A549 (cell line): ENCODE measurements around the gene ATP6V0A1. TPM values are rescaled to one million over a fixed set of nuclear protein-coding genes. Genes with fewer than 3 reads are reported as not detected.

ENCODE experiments used
- ATAC-seq, 2 experiments: fragments of 200-7000 bp in 1 of 2; fragments of >200 bp in 1 of 2; cut with Nextera tagmentation in 1 of 2; cut with Tn5 transposase in 1 of 2; 3 replicates each; pipeline versions ENCODE4 v1.8.0 to v1.9.1; 2018 to 2020; ENCODE audit warnings: mild to moderate bottlenecking in 1 of 2, moderate library complexity in 1 of 2
- CTCF ChIA-PET: fragments of 300-600 bp; sonication (Branson Sonifier 250); formaldehyde crosslinking; extraction: SDS; loops from one replicate; lab custom pipeline; 2021; ENCODE audit warnings: antibody characterized with exemption, inconsistent platforms; lab: Yijun Ruan, JAX
- POLR2A ChIA-PET: fragments of 350-600 bp; formaldehyde crosslinking; extraction: SDS; loops from one replicate; lab custom pipeline; 2021; ENCODE audit warnings: antibody characterized with exemption, inconsistent platforms; lab: Yijun Ruan, JAX
- DNase-seq, 2 experiments: peaks; one replicate each; pipeline versions ENCODE4 v3.0.0 to v3.0.0-alpha.2; 2011 to 2016; ENCODE audit warnings: low read depth in 1 of 2, low spot score in 1 of 2
- FAIRE-seq: peaks from 2 replicates; lab custom pipeline; 2011; peaks lifted over from hg19 to GRCh38; lab: Jason Lieb, UNC
- H3K27ac ChIP-seq, 2 experiments: fragments of >200 bp; sonication (Bioruptor Twin); formaldehyde crosslinking; 3 replicates each; pipeline ENCODE4 v1.5.1; 2016 to 2017
- H3K4me1 ChIP-seq: fragments of >200 bp; sonication (Bioruptor Twin); formaldehyde crosslinking; 3 replicates; pipeline ENCODE4 v1.6.1; 2016
- H3K4me2 ChIP-seq: fragments of >200 bp; sonication (Bioruptor Twin); formaldehyde crosslinking; 3 replicates; pipeline ENCODE4 v1.6.1; 2016
- H3K4me3 ChIP-seq: fragments of >200 bp; sonication (Bioruptor Twin); formaldehyde crosslinking; 3 replicates; pipeline ENCODE4 v1.5.1; 2016
- H3K9me3 ChIP-seq: fragments of >200 bp; sonication (Bioruptor Twin); formaldehyde crosslinking; 3 replicates; pipeline ENCODE4 v1.6.1; 2016
- CBX8 ChIP-seq: fragments of 200-600 bp; sonication (generic); IDR thresholded peaks from 2 replicates; pipeline ENCODE4 v1.6.1; 2016
- CEBPB ChIP-seq, 2 experiments: fragments of >200 bp in 1 of 2; sonication (Bioruptor Twin) in 1 of 2; formaldehyde crosslinking in 1 of 2; IDR thresholded peaks; 2 replicates each; pipeline ENCODE4 v1.6.1; 2012 to 2016
- ELK1 ChIP-seq: fragments of 150-350 bp; IDR thresholded peaks from 2 replicates; pipeline ENCODE4 v1.6.1; 2014; ENCODE audit warnings: low read depth, mild to moderate bottlenecking, low read length
- EP300 ChIP-seq, 2 experiments: fragments of >200 bp; sonication (Bioruptor Twin); formaldehyde crosslinking; IDR thresholded peaks; 2 replicates in 1 of 2; 3 replicates in 1 of 2; pipeline ENCODE4 v1.6.1; 2016 to 2017
- FOSB ChIP-seq: fragments of 250-450 bp; sonication (Bioruptor Pico); IDR thresholded peaks from 2 replicates; pipeline ENCODE4 v1.5.0; 2020; ENCODE audit warnings: mild to moderate bottlenecking, moderate library complexity
- FOXS1 ChIP-seq: fragments of 250-450 bp; sonication (Bioruptor Pico); IDR thresholded peaks from 2 replicates; pipeline ENCODE4 v1.5.0; 2020; ENCODE audit warnings: mild to moderate bottlenecking, moderate library complexity
- JUNB ChIP-seq: fragments of >200 bp; sonication (Bioruptor Twin); formaldehyde crosslinking; IDR thresholded peaks from 2 replicates; pipeline ENCODE4 v1.6.1; 2016
- MAFK ChIP-seq: fragments of 450-650 bp; IDR thresholded peaks from 2 replicates; pipeline ENCODE4 v1.6.1; 2014; ENCODE audit not compliant: partially characterized antibody
- MYC ChIP-seq: IDR thresholded peaks from 2 replicates; pipeline ENCODE4 v1.6.1; 2012; ENCODE audit warnings: mild to moderate bottlenecking, inconsistent platforms, low read length, improper control_type of control experiment, borderline replicate concordance
- PBX3 ChIP-seq: IDR thresholded peaks from 2 replicates; pipeline ENCODE4 v1.6.1; 2012
- PHF8 ChIP-seq: fragments of 200-600 bp; sonication (generic); IDR thresholded peaks from 2 replicates; pipeline ENCODE4 v1.6.1; 2016; ENCODE audit warnings: low read depth, mild to moderate bottlenecking, antibody characterized with exemption, moderate library complexity, borderline replicate concordance
- POLR2A ChIP-seq: IDR thresholded peaks from 2 replicates; pipeline ENCODE4 v1.6.1; 2012; ENCODE audit warnings: mild to moderate bottlenecking, low read length
- POLR2AphosphoS2 ChIP-seq: conservative IDR thresholded peaks from 2 replicates; pipeline ENCODE4 v1.6.1; 2012; ENCODE audit warnings: low read length, improper control_type of control experiment, inconsistent platforms
- REST ChIP-seq: fragments of 200-600 bp; sonication (generic); IDR thresholded peaks from 2 replicates; pipeline ENCODE4 v1.6.1; 2016; ENCODE audit warnings: antibody characterized with exemption, mild to moderate bottlenecking, moderate library complexity
- RNF2 ChIP-seq: fragments of 200-600 bp; sonication (generic); IDR thresholded peaks from 2 replicates; pipeline ENCODE4 v1.6.1; 2016; ENCODE audit warnings: low read depth, mild to moderate bottlenecking, antibody characterized with exemption, moderate library complexity, borderline replicate concordance
- ZC3H11A ChIP-seq: fragments of 450-650 bp; IDR thresholded peaks from 2 replicates; pipeline ENCODE4 v1.6.1; 2014; ENCODE audit warnings: antibody characterized with exemption, mild to moderate bottlenecking
- ZFP36 ChIP-seq: fragments of 450-650 bp; IDR thresholded peaks from 2 replicates; pipeline ENCODE4 v1.6.1; 2014; ENCODE audit warnings: borderline replicate concordance; ENCODE audit not compliant: partially characterized antibody
- ZSCAN20 ChIP-seq: fragments of 250-450 bp; sonication (Bioruptor Pico); IDR thresholded peaks from 2 replicates; pipeline ENCODE4 v1.8.0; 2022; ENCODE audit warnings: mild to moderate bottlenecking, moderate library complexity
- WGBS: methylation state at CpG from one replicate; pipeline ENCODE4 v1.1.6; 2017; ENCODE audit errors: missing lambda C conversion rate; 5-methylcytosine and 5-hydroxymethylcytosine counted together
- polyA plus RNA-seq, 4 experiments: library from polyadenylated mRNA; depleted of rRNA in 3 of 4; stranded (reverse); fragments of >200 nt; fragmentation: RNase III in 1 of 4; extraction: RNeasy Plus Mini Kit Qiagen cat#74134 plus additional on column Dnase treatment in 1 of 4; gene quantifications; 2 replicates in 3 of 4; 3 replicates in 1 of 4; pipeline ENCODE4 v1.2.3, GENCODE V29; 2011 to 2017
- small RNA-seq, 6 experiments: library from RNA; depleted of rRNA; stranded (forward); fragments of <200 nt; gene quantifications; one replicate each; pipeline ENCODE3, GENCODE V24; 2012
- TF ChIP-seq, protein P1 (sequence below): fragments of >200 bp; sonication (Bioruptor Twin); formaldehyde crosslinking; IDR thresholded peaks from 3 replicates; pipeline ENCODE4 v1.5.1; 2016
- TF ChIP-seq, protein P2 (sequence below): fragments of >200 bp; sonication (Bioruptor Twin); formaldehyde crosslinking; IDR thresholded peaks from 3 replicates; pipeline ENCODE4 v1.6.1; 2016

ATP6V0A1 gene
- polyA plus RNA-seq, 2 of the 4 experiments (the other 2 are of a cell fraction), result 27.3 to 33.7 TPM

DNA sequence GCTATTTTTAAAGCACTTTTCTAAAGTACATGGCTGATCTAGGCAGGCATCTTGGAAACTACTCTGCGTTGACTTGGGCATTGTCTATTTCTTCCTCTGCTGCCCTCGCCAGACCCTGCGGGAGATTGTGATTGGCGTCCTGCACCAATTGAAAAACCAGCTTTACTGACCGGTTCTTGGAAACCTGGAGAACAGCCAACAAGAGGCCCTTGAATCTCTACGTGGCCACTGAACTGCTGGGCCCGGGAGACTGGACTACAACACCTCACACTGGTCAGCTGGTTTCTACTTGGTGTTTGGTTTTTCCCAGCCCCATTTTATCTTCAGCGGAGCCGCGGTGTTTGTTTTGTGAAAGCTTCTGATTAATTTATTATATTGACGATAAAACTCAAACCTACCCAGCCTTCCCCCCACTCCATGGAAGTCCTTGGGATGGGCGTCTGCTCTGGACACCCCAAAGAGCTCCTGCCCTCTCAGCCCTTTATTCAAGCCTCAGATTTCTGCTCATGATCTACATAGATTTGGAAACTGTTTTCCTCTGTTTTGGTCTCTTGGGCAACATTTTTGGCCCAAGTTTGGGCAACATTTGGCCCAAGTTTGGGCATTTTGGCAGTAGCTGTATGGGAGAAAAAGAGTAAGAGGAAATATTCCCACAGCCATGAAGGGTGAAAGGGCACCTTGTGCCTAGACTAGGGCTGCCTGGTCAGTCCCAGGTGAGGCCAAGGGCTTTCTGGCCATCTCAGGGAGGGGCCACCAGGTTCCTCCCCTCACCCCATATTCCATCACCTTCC lies 113.0 kb downstream of the ATP6V0A1 start:
- POLR2A ChIA-PET, result no interaction called here
- TF ChIP-seq, protein P1, sequence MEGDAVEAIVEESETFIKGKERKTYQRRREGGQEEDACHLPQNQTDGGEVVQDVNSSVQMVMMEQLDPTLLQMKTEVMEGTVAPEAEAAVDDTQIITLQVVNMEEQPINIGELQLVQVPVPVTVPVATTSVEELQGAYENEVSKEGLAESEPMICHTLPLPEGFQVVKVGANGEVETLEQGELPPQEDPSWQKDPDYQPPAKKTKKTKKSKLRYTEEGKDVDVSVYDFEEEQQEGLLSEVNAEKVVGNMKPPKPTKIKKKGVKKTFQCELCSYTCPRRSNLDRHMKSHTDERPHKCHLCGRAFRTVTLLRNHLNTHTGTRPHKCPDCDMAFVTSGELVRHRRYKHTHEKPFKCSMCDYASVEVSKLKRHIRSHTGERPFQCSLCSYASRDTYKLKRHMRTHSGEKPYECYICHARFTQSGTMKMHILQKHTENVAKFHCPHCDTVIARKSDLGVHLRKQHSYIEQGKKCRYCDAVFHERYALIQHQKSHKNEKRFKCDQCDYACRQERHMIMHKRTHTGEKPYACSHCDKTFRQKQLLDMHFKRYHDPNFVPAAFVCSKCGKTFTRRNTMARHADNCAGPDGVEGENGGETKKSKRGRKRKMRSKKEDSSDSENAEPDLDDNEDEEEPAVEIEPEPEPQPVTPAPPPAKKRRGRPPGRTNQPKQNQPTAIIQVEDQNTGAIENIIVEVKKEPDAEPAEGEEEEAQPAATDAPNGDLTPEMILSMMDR, result no peak
- no peak for TF ChIP-seq ZSCAN20
- TF ChIP-seq EP300 (IDR thresholded peaks at IDR 0.05), result no peak
- TF ChIP-seq MAFK, result no peak
- TF ChIP-seq POLR2AphosphoS2, result no peak
- no peak for TF ChIP-seq ELK1
- TF ChIP-seq RNF2, result no peak
- TF ChIP-seq FOSB (CRISPR knock-in tag), result no peak
- no peak for TF ChIP-seq CBX8
- no peak for TF ChIP-seq POLR2A
- no peak for TF ChIP-seq FOXS1
- no peak for TF ChIP-seq JUNB
- TF ChIP-seq MYC, result no peak
- no peak for TF ChIP-seq CEBPB (IDR thresholded peaks at IDR 0.05)
- no peak for TF ChIP-seq REST
- TF ChIP-seq ZFP36, result no peak
- no peak for TF ChIP-seq PBX3
- no peak for TF ChIP-seq PHF8
- TF ChIP-seq ZC3H11A, result no peak
- TF ChIP-seq, protein P2, sequence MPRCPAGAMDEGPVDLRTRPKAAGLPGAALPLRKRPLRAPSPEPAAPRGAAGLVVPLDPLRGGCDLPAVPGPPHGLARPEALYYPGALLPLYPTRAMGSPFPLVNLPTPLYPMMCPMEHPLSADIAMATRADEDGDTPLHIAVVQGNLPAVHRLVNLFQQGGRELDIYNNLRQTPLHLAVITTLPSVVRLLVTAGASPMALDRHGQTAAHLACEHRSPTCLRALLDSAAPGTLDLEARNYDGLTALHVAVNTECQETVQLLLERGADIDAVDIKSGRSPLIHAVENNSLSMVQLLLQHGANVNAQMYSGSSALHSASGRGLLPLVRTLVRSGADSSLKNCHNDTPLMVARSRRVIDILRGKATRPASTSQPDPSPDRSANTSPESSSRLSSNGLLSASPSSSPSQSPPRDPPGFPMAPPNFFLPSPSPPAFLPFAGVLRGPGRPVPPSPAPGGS, result no peak
- FAIRE-seq, result no peak
- Histone ChIP-seq H3K27ac (no peak overlapping the region), H3K9me3 (no peaks in the 10 kb centered on the region), H3K4me1 (peaks cover 21% of the 10 kb centered on the region), H3K4me3 (no peak overlapping the region), H3K4me2 (no peak overlapping the region)
- 88% methylated on average over 12 of the region's 12 CpGs for WGBS
- DNase-seq, result no peak
- ATAC-seq, result no peak
- CTCF ChIA-PET, result interaction anchor here (0.8 to 4.4 kb wide), 7 partner anchors 9 to 239 kb away, joined by 3 to 21 read pairs (median 3); no protein-coding TSS in a partner anchor

Small RNAs within 50 kb of the gene (small RNA-seq; reads per million reads assigned to genes)
- gene MIR548AT (0 to 3.3 (median 0) reads per million in 6 experiments), gene RNU7-97P (0 reads per million in 6 experiments)

Other genes starting within 250 kb of the ATP6V0A1 start
- gene STAT5B, start 182.5 kb upstream of the ATP6V0A1 start, polyA plus RNA-seq (2011; rRNA removed), result 37.6 and 51.7 TPM in 2 replicates
- gene STAT5B, start 182.5 kb upstream of the ATP6V0A1 start, polyA plus RNA-seq (2017; fragmentation: RNase III; extraction: RNeasy Plus Mini Kit Qiagen cat#74134 plus additional on column Dnase treatment), result 29.4 to 33.1 TPM (median 31.2 TPM) in 3 replicates
- gene STAT5A, start 170.4 kb upstream of the ATP6V0A1 start, polyA plus RNA-seq (2011; rRNA removed), result 2.2 and 3.1 TPM in 2 replicates
- 3.9 to 4.4 TPM (median 4.0 TPM) in 3 replicates for gene STAT5A, start 170.4 kb upstream of the ATP6V0A1 start, polyA plus RNA-seq (2017; fragmentation: RNase III; extraction: RNeasy Plus Mini Kit Qiagen cat#74134 plus additional on column Dnase treatment)
- 72.8 and 81.9 TPM in 2 replicates for gene STAT3, start 70.4 kb upstream of the ATP6V0A1 start, polyA plus RNA-seq (2011; rRNA removed)
- gene STAT3, start 70.4 kb upstream of the ATP6V0A1 start, polyA plus RNA-seq (2017; fragmentation: RNase III; extraction: RNeasy Plus Mini Kit Qiagen cat#74134 plus additional on column Dnase treatment), result 97.8 to 115 TPM (median 109 TPM) in 3 replicates
- gene CAVIN1, start 35.6 kb upstream of the ATP6V0A1 start, polyA plus RNA-seq (2011; rRNA removed), result 91.4 and 101 TPM in 2 replicates
- gene CAVIN1, start 35.6 kb upstream of the ATP6V0A1 start, polyA plus RNA-seq (2017; fragmentation: RNase III; extraction: RNeasy Plus Mini Kit Qiagen cat#74134 plus additional on column Dnase treatment), result 371 to 416 TPM (median 377 TPM) in 3 replicates
- 17.8 and 18.0 TPM in 2 replicates for gene NAGLU, start 77.4 kb downstream of the ATP6V0A1 start, polyA plus RNA-seq (2011; rRNA removed)
- gene NAGLU, start 77.4 kb downstream of the ATP6V0A1 start, polyA plus RNA-seq (2017; fragmentation: RNase III; extraction: RNeasy Plus Mini Kit Qiagen cat#74134 plus additional on column Dnase treatment), result 28.2 to 34.5 TPM (median 34.0 TPM) in 3 replicates
- 0.40 and 0.49 TPM in 2 replicates for gene HSD17B1, start 94.0 kb downstream of the ATP6V0A1 start, polyA plus RNA-seq (2011; rRNA removed)
- 1.2 to 1.9 TPM (median 1.5 TPM) in 3 replicates for gene HSD17B1, start 94.0 kb downstream of the ATP6V0A1 start, polyA plus RNA-seq (2017; fragmentation: RNase III; extraction: RNeasy Plus Mini Kit Qiagen cat#74134 plus additional on column Dnase treatment)
- gene COASY, start 103.3 kb downstream of the ATP6V0A1 start, polyA plus RNA-seq (2011; rRNA removed), result 65.4 and 77.5 TPM in 2 replicates
- 103 to 113 TPM (median 112 TPM) in 3 replicates for gene COASY, start 103.3 kb downstream of the ATP6V0A1 start, polyA plus RNA-seq (2017; fragmentation: RNase III; extraction: RNeasy Plus Mini Kit Qiagen cat#74134 plus additional on column Dnase treatment)
- 48.0 and 48.6 TPM in 2 replicates for gene MLX, start 108.2 kb downstream of the ATP6V0A1 start, polyA plus RNA-seq (2011; rRNA removed)
- 46.3 to 48.1 TPM (median 47.0 TPM) in 3 replicates for gene MLX, start 108.2 kb downstream of the ATP6V0A1 start, polyA plus RNA-seq (2017; fragmentation: RNase III; extraction: RNeasy Plus Mini Kit Qiagen cat#74134 plus additional on column Dnase treatment)
- gene PSMC3IP, start 118.9 kb downstream of the ATP6V0A1 start, polyA plus RNA-seq (2011; rRNA removed), result 17.8 and 26.1 TPM in 2 replicates
- 37.3 to 40.7 TPM (median 37.9 TPM) in 3 replicates for gene PSMC3IP, start 118.9 kb downstream of the ATP6V0A1 start, polyA plus RNA-seq (2017; fragmentation: RNase III; extraction: RNeasy Plus Mini Kit Qiagen cat#74134 plus additional on column Dnase treatment)
- gene RETREG3, start 150.5 kb downstream of the ATP6V0A1 start, polyA plus RNA-seq (2011; rRNA removed), result 28.3 and 45.9 TPM in 2 replicates
- 19.4 to 24.2 TPM (median 22.6 TPM) in 3 replicates for gene RETREG3, start 150.5 kb downstream of the ATP6V0A1 start, polyA plus RNA-seq (2017; fragmentation: RNase III; extraction: RNeasy Plus Mini Kit Qiagen cat#74134 plus additional on column Dnase treatment)
- 73.3 and 79.3 TPM in 2 replicates for gene TUBG1, start 150.8 kb downstream of the ATP6V0A1 start, polyA plus RNA-seq (2011; rRNA removed)
- gene TUBG1, start 150.8 kb downstream of the ATP6V0A1 start, polyA plus RNA-seq (2017; fragmentation: RNase III; extraction: RNeasy Plus Mini Kit Qiagen cat#74134 plus additional on column Dnase treatment), result 151 to 161 TPM (median 156 TPM) in 3 replicates
- 14.9 and 18.6 TPM in 2 replicates for gene TUBG2, start 200.4 kb downstream of the ATP6V0A1 start, polyA plus RNA-seq (2011; rRNA removed)
- 27.1 to 36.1 TPM (median 30.6 TPM) in 3 replicates for gene TUBG2, start 200.4 kb downstream of the ATP6V0A1 start, polyA plus RNA-seq (2017; fragmentation: RNase III; extraction: RNeasy Plus Mini Kit Qiagen cat#74134 plus additional on column Dnase treatment)
- gene PLEKHH3, start 218.1 kb downstream of the ATP6V0A1 start, polyA plus RNA-seq (2011; rRNA removed), result 5.3 and 5.5 TPM in 2 replicates
- 12.3 to 15.5 TPM (median 14.0 TPM) in 3 replicates for gene PLEKHH3, start 218.1 kb downstream of the ATP6V0A1 start, polyA plus RNA-seq (2017; fragmentation: RNase III; extraction: RNeasy Plus Mini Kit Qiagen cat#74134 plus additional on column Dnase treatment)
- 0.19 and 0.23 TPM in 2 replicates for gene CCR10, start 223.0 kb downstream of the ATP6V0A1 start, polyA plus RNA-seq (2011; rRNA removed)
- gene CCR10, start 223.0 kb downstream of the ATP6V0A1 start, polyA plus RNA-seq (2017; fragmentation: RNase III; extraction: RNeasy Plus Mini Kit Qiagen cat#74134 plus additional on column Dnase treatment), result 0.59 to 0.73 TPM (median 0.66 TPM) in 3 replicates
- gene CNTNAP1, start 223.7 kb downstream of the ATP6V0A1 start, polyA plus RNA-seq (2011; rRNA removed), result 8.2 and 8.8 TPM in 2 replicates
- 6.3 to 7.1 TPM (median 7.1 TPM) in 3 replicates for gene CNTNAP1, start 223.7 kb downstream of the ATP6V0A1 start, polyA plus RNA-seq (2017; fragmentation: RNase III; extraction: RNeasy Plus Mini Kit Qiagen cat#74134 plus additional on column Dnase treatment)